Caco-2 (cell line): ENCODE data around the gene TOE1. TPM values are rescaled to one million over a fixed set of nuclear protein-coding genes. Genes with fewer than 3 reads are reported as not detected.

ENCODE experiments used
- BruUV-seq: library from RNA; stranded (reverse); fragments of 400-500 nt; replicated peaks from 2 replicates; lab custom pipeline; 2021; lab: Mats Ljungman, UMichigan
- CTCF ChIA-PET: fragments of 300-600 bp; sonication (Branson Sonifier 250); formaldehyde crosslinking; loops from one replicate; lab custom pipeline; 2022; ENCODE audit warnings: antibody characterized with exemption; lab: Charles Lee
- POLR2A ChIA-PET: fragments of 300-600 bp; sonication (Branson Sonifier 250); formaldehyde crosslinking; loops from one replicate; lab custom pipeline; 2022; ENCODE audit warnings: antibody characterized with exemption; lab: Charles Lee
- DNase-seq, 2 experiments: peaks; one replicate each; pipeline versions ENCODE4 v3.0.0 to v3.0.0-alpha.2; 2020 to 2022
- H3K27me3 ChIP-seq: replicated peaks from 2 replicates; pipeline ENCODE4 v1.6.0; 2011; ENCODE audit warnings: low read length; ENCODE audit not compliant: control insufficient read depth, insufficient read depth
- H3K36me3 ChIP-seq: 2 replicates; pipeline ENCODE4 v1.5.1; 2011; ENCODE audit warnings: low read length; ENCODE audit not compliant: control insufficient read depth, insufficient read depth
- H3K4me1 ChIP-seq: fragments of 250-450 bp; sonication (Bioruptor Pico); 2 replicates; pipeline ENCODE4 v1.5.1; 2020; ENCODE audit warnings: mild to moderate bottlenecking
- H3K4me3 ChIP-seq: 2 replicates; pipeline ENCODE4 v1.5.1; 2011; ENCODE audit warnings: low read depth, mild to moderate bottlenecking, control low read depth, low read length
- H3K9me3 ChIP-seq: fragments of 250-450 bp; sonication (Bioruptor Pico); 2 replicates; pipeline ENCODE4 v1.5.1; 2020; ENCODE audit warnings: mild to moderate bottlenecking, moderate library complexity
- H3K27ac Mint-ChIP-seq: one replicate; pipeline ENCODE4 v1.8.0; 2022; ENCODE audit warnings: mixed read lengths; ENCODE audit not compliant: unreplicated experiment
- H3K27me3 Mint-ChIP-seq: one replicate; pipeline ENCODE4 v1.8.0; 2022; ENCODE audit warnings: mixed read lengths; ENCODE audit not compliant: insufficient read depth, unreplicated experiment
- H3K36me3 Mint-ChIP-seq: one replicate; pipeline ENCODE4 v1.8.0; 2022; ENCODE audit warnings: mild to moderate bottlenecking, mixed read lengths; ENCODE audit not compliant: insufficient read depth, unreplicated experiment
- H3K4me1 Mint-ChIP-seq: one replicate; pipeline ENCODE4 v1.8.0; 2022; ENCODE audit warnings: low read depth, mixed read lengths; ENCODE audit not compliant: unreplicated experiment
- H3K4me3 Mint-ChIP-seq: one replicate; pipeline ENCODE4 v1.8.0; 2022; ENCODE audit warnings: mild to moderate bottlenecking, moderate library complexity, mixed read lengths; ENCODE audit not compliant: unreplicated experiment
- H3K9me3 Mint-ChIP-seq: one replicate; pipeline ENCODE4 v1.8.0; 2022; ENCODE audit warnings: mixed read lengths; ENCODE audit not compliant: unreplicated experiment
- intact Hi-C: fragments of 100-400 bp; cut with micrococcal nuclease; formaldehyde crosslinking; loops from one replicate; pipeline ENCODE4 v1.10.0; 2022; ENCODE audit not compliant: unreplicated experiment
- total RNA-seq: library from RNA; stranded (reverse); gene quantifications from 2 replicates; pipeline ENCODE4 v1.2.3, GENCODE V29; 2022
- TF ChIP-seq, protein P1 (sequence below), 2 experiments: fragments of 200-600 bp in 1 of 2; IDR thresholded peaks; 1 replicate in 1 of 2; 2 replicates in 1 of 2; pipeline versions ENCODE4 v1.5.1 to v1.8.0; 2011 to 2022; ENCODE audit warnings: antibody characterized with exemption in 1 of 2, control low read depth in 1 of 2, inconsistent platforms in 1 of 2, low read depth in 1 of 2, low read length in 1 of 2, mild to moderate bottlenecking in 1 of 2, moderate library complexity in 1 of 2; ENCODE audit not compliant: insufficient read depth in 1 of 2, severe bottlenecking in 1 of 2, unreplicated experiment in 1 of 2

TOE1 gene
- total RNA-seq, 1 experiment from 2014 or later = 15.5 TPM

DNA sequence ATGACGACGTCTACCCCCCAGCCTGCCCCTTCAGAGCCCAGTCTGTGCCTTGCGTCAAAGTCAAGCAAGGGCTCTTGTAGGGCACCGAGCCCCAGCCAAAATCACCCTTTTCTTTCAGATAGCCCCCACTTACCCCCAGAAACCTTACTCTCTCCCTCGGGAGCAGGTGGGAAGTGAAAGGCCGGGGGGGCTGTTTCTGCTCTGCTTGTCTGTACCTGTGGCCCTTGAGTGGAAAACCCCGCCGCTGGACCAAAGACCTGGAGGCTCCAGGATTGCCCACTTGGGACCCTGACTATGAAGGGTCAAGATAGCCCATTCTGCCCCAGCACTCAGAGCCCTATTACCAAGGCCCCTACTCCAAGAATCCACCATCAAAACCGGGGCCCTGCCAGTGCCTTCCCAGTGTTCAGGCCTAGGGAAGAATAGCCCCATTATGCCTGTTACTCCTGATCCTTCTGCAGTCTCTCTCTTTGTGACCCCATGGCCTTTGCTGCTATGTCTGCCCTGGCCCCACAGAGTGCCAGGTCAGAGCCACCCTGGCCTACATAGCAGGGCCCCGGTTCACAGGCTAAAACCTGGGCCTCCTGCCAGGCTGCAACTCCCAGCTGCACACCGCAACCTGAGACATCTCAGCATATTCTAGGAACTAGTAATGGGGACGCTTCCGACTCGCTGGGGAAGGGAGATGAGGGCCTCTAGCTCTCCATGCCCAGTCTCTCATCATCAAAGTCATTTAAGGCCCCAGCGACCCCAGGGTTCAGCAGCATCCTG, 35.5 kb upstream of the TOE1 start:
- H3K4me3 Mint-ChIP-seq = peak overlapping the region; percentile 77
- peak overlapping the region; percentile 87 for H3K27ac Mint-ChIP-seq
- H3K4me1 Mint-ChIP-seq = peaks cover 22% of the 10 kb centered on the region
- intact Hi-C loops = loop anchor here (10.0 kb wide), 1 partner anchor 470 kb away; no protein-coding TSS in a partner anchor
- peak in 1 of 2 experiments; percentile 16 for DNase-seq
- ChIA-PET CTCF (interaction anchor here (0.6 to 1.3 kb wide), 3 partner anchors 114 to 293 kb away, joined by 3 to 20 read pairs (median 4); partner anchors contain the start of genes HECTD3 and UROD), POLR2A (interaction anchor here (1.1 kb wide), 2 partner anchors 12 to 279 kb away, joined by 4 to 9 read pairs; no protein-coding TSS in a partner anchor)
- Histone ChIP-seq H3K36me3 (no peaks in the 10 kb centered on the region), H3K27me3 (no peaks in the 10 kb centered on the region), H3K4me1 (peaks cover 7% of the 10 kb centered on the region; the same call in 1 of the 2 replicates), H3K4me3 (peak overlapping the region; percentile 78), H3K9me3 (no peaks in the 10 kb centered on the region)
- no TSS peak for BruUV-seq
- H3K36me3 Mint-ChIP-seq = peaks cover 5% of the 10 kb centered on the region
- no peaks in the 10 kb centered on the region for H3K9me3 Mint-ChIP-seq
- H3K27me3 Mint-ChIP-seq = no peaks in the 10 kb centered on the region
- TF ChIP-seq, protein P1, sequence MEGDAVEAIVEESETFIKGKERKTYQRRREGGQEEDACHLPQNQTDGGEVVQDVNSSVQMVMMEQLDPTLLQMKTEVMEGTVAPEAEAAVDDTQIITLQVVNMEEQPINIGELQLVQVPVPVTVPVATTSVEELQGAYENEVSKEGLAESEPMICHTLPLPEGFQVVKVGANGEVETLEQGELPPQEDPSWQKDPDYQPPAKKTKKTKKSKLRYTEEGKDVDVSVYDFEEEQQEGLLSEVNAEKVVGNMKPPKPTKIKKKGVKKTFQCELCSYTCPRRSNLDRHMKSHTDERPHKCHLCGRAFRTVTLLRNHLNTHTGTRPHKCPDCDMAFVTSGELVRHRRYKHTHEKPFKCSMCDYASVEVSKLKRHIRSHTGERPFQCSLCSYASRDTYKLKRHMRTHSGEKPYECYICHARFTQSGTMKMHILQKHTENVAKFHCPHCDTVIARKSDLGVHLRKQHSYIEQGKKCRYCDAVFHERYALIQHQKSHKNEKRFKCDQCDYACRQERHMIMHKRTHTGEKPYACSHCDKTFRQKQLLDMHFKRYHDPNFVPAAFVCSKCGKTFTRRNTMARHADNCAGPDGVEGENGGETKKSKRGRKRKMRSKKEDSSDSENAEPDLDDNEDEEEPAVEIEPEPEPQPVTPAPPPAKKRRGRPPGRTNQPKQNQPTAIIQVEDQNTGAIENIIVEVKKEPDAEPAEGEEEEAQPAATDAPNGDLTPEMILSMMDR (IDR thresholded peaks at IDR 0.05; ENCODE audit: insufficient read depth in 1 of 2, low read depth in 1 of 2, low read length in 1 of 2, severe bottlenecking in 1 of 2, unreplicated experiment in 1 of 2) = no peak

DNA sequence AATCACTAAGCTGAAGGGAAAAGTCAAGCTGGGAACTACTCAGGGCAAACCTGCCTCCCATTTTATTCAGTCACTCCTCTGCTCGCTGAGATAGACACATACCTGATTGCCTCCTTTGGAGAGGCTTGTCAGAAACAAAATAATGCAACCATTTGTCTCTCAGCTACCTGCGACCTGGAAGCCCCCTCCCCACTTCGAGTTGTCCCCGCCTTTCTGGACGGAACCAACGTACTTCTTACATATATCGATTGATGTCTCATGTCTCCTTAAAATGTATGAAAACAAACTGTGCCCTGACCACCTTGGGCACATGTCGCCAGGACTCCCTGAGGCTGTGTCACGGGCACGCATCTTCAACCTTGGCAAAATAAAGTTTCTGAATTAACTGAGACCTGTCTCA, 34.7 kb upstream of the TOE1 start:
- ChIA-PET POLR2A (interaction anchor here (1.9 kb wide), 1 partner anchor 21 kb away, joined by 5 read pairs; the partner anchor contains the start of gene HPDL), CTCF (no interaction called here)
- intact Hi-C loops = loop anchor here (10.0 kb wide), 1 partner anchor 470 kb away; no protein-coding TSS in a partner anchor

DNA sequence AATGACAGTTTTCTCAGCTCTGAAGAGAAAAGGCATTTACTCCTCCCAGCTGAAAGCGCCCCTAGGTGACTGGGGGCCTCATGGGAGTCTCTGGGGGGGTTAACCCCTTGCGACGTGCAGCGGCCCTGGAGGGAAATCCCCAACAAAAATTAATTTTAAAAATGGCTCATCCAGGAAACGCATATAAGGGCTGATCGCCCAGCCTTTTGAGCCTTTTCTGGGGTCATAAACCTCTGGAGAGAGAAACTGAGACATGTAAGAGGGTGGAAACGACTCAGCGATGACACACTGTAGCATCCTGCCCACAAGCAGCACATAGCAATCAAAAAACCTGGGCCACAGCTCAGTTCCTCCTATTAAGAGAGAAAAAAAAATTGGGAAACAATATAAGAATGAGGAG, 33.7 kb upstream of the TOE1 start:
- TF ChIP-seq, protein P1 (IDR thresholded peaks at IDR 0.05; ENCODE audit: insufficient read depth in 1 of 2, low read depth in 1 of 2, low read length in 1 of 2, severe bottlenecking in 1 of 2, unreplicated experiment in 1 of 2) = no peak
- H3K9me3 ChIP-seq = no peaks in the 10 kb centered on the region
- peak overlapping the region; percentile 48 for H3K27ac Mint-ChIP-seq
- peaks cover 5% of the 10 kb centered on the region for H3K36me3 Mint-ChIP-seq
- H3K9me3 Mint-ChIP-seq = no peaks in the 10 kb centered on the region
- H3K36me3 ChIP-seq = no peaks in the 10 kb centered on the region
- H3K27me3 ChIP-seq = no peaks in the 10 kb centered on the region
- no peak overlapping the region for H3K4me3 Mint-ChIP-seq
- CTCF ChIA-PET = no interaction called here
- no peak for DNase-seq
- BruUV-seq = no TSS peak
- peaks cover 22% of the 10 kb centered on the region for H3K4me1 Mint-ChIP-seq
- H3K4me3 ChIP-seq = no peak overlapping the region
- intact Hi-C loops = loop anchor here (10.0 kb wide), 1 partner anchor 472 kb away; no protein-coding TSS in a partner anchor
- peaks cover 7% of the 10 kb centered on the region; the same call in 1 of the 2 replicates for H3K4me1 ChIP-seq
- POLR2A ChIA-PET = interaction anchor here (1.9 kb wide), 1 partner anchor 20 kb away, joined by 5 read pairs; the partner anchor contains the start of gene HPDL
- H3K27me3 Mint-ChIP-seq = no peaks in the 10 kb centered on the region

More for the DNA sequence above, 34.7 kb upstream of the TOE1 start:
- no peaks in the 10 kb centered on the region for H3K36me3 ChIP-seq
- TF ChIP-seq, protein P1 (IDR thresholded peaks at IDR 0.05; ENCODE audit: insufficient read depth in 1 of 2, low read depth in 1 of 2, low read length in 1 of 2, severe bottlenecking in 1 of 2, unreplicated experiment in 1 of 2) = no peak
- H3K4me3 ChIP-seq = no peak overlapping the region
- H3K4me3 Mint-ChIP-seq = peak overlapping the region; percentile 77
- H3K4me1 Mint-ChIP-seq = peaks cover 22% of the 10 kb centered on the region
- H3K27me3 Mint-ChIP-seq = no peaks in the 10 kb centered on the region
- DNase-seq = no peak
- no peak overlapping the region for H3K27ac Mint-ChIP-seq
- H3K9me3 ChIP-seq = no peaks in the 10 kb centered on the region
- peaks cover 5% of the 10 kb centered on the region for H3K36me3 Mint-ChIP-seq
- no peaks in the 10 kb centered on the region for H3K27me3 ChIP-seq
- no TSS peak for BruUV-seq
- no peaks in the 10 kb centered on the region for H3K9me3 Mint-ChIP-seq
- H3K4me1 ChIP-seq = peaks cover 7% of the 10 kb centered on the region; the same call in 1 of the 2 replicates
